Renal cortex interstitium (tissue), 11 donors: ENCODE results near the gene ZSCAN10. TPM values are rescaled to one million over a fixed set of nuclear protein-coding genes. Genes with fewer than 3 reads are reported as not detected.
"Not testable (repeated sequence)": the region's sequence is repeated elsewhere in the genome, so short reads cannot be mapped to it uniquely, and the experiment has no call there.

ENCODE experiments used
- DNase-seq, 11 donors: peaks; one replicate each; pipeline ENCODE4 v3.0.0-alpha.2; 2013; ENCODE audit warnings: low read depth in 9 of 11, low spot score in 4 of 11; ENCODE audit errors: extremely low read depth in 1 of 11
- polyA plus RNA-seq, 3 donors: library from polyadenylated mRNA; unstranded; fragments of 120-200 nt; gene quantifications; one replicate each; pipeline ENCODE4 v1.2.1, GENCODE V29; 2013; ENCODE audit not compliant: insufficient read length in 3 of 3

ZSCAN10 gene
- polyA plus RNA-seq, 3 donors, result 0.26 to 0.27 TPM; not detected in 1

DNA sequence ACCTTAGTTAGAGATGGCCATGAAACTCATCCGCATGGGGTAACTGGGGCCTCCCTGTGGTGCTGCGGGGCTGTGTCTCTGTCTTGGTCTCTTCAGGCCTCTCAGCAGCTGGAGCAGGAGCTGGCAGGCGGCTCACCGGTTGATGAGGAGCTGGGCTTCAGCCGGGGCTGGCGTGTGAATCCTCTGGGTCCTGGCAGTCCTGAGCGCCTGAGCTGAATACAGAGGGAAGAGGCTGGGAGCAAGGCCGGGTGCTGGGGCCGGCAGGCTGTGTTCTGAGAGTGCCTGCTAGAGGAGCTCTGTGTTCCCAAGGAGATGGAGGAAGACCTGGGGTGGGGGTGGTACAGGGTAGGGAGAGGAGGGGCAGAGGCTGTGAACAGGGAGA lies 43.4 kb downstream of the ZSCAN10 start:
- not testable (repeated sequence) for DNase-seq

DNA sequence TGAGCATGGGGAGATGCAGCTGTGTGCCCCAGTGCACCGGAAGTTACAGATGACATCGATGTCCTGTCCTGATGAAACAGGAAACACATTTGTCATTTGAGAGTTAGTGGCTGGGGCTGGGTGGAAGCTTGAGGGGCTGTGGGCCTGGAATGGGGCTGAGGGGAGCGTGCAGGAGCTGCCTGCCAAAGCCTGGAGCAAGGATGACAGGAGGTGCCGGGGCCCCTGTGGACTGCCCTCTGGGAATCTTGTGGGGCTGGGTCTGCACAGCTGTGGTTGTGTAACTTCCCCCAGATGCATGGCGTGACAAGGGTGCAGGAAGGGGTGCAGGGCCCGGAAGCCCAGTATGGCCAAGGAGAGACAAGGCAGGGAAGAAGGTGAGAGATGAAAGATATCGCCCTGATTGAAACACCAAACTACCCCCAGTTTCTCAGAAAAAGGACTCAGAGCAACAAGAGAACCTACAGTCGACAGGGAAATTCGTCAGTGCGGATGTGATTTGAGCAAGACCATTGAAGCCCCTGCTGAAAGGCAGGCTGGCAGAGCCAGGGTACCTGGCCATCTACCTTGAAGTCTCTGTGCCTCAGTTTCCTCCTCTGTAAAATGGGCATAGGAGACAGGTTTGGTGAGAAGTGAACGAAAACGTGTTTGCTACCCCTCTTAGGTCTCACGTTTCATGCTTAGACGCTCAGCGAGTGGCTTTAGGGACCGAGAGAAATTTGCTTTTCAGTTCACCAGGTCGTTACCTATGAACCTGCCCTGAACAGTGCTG lies 43.9 kb downstream of the ZSCAN10 start:
- DNase-seq, result no peak

DNA sequence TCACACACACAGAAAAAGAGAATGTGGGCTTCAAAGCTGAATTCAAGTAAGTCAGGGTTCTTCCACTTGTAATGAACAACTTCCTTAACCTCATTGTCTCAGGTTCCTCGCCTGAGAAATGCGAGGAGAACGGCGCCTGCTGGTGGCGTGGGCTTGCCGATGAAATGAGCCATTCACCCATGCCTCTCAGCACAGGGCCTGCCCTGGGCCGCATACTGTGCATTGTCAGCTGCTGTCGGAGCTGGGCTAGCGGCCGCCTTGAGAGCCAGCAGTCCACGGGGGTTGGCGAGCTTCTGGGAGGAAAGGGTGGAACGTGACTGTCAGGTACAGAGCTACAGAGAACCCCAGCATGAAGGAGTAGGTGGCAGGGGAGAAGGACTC lies 45.8 kb downstream of the ZSCAN10 start:
- not testable (repeated sequence) for DNase-seq

DNA sequence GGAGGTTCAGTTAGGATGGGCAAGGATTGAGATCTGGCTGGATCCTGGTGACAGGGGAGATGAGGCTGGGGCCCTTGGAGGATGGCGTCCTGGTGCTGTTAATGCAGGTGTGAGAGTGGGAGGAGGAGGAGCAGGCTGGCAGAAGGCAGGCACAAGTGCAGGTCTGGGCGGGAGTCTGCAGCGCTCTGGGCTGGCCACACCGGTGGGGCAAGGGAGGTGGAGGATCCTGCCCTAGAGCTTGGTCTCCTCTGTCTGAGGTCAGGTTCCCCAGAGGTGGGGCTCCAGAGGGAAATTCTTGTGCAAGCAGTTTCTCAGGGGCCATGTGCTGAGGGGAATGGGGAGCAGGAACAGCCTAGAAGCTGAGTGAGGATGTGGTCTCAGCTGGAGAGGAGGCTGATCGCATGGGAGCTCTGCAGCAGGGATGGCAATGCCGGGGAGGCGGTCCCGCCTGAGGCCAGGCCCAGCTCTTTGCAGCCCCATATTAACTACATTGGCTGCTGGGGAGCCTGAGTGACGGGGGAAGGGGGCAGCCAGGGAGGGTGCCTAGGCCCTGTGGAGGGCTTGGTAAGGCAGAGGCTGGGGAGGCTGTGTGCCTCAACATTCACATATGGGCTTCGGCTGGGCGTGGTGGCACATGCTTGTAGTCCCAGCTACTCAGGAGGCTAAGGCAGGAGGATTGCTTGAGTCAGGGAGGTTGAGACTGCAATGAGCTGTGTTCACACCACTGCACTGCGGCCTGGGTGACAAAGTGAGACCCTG lies 46.3 kb downstream of the ZSCAN10 start:
- not testable (repeated sequence) for DNase-seq

DNA sequence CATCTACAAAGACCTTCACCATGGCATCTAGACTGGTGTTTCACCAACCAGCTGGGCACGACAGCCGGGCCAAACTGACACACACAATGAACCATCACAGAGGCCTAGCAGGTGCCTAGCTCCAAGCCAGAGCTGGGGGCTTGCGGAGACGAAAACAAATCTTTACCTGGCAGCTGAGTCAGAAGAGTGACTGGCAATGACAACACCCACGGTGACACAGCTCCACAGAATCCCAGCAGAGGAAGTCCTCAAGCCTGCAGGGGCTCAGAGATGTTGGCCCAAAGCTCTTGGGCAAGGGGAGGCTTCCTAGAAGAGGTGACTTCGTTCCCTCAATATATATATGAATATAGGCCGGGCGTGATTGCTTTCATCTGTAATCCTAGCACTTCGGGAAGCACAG lies 47.6 kb downstream of the ZSCAN10 start:
- DNase-seq, result no peak

DNA sequence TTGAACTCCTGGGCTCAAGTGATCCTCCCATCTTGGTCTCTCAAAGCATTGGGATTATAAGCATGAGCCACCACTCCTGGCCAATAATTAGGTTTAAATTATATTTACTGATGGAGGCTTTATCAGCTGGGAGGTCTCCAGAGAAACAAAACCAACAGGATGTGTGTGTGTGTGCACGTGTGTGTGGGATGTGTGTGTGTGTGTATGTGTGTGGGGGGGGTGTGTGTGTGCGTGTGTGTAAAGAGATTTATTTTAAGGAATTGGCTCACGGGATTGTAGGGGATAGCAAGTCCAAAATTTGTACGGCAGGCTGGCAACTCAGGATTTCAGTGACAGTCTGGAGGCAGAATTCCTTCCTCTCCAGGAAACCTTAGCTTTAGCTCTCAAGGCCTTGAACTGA lies 48.1 kb downstream of the ZSCAN10 start:
- DNase-seq, result no peak

DNA sequence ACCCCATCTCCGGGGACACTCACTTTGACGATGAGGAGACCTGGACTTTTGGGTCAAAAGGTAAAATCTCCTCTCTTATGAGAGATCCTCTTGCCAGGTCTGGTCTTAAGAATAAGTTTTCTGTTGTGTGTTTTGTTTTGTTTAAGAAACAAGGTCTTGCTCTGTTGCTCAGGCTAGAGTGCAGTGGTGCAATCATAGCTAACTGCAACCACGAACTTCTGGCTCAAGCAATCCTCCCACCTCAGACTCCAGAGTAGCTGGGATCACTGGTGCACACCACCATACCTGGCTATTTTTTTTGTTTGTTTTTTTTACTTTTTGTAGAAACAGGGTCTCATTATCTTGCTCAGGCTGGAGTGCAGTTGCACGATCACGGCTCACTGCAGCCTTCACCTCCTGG lies 48.6 kb downstream of the ZSCAN10 start:
- DNase-seq, result no peak

DNA sequence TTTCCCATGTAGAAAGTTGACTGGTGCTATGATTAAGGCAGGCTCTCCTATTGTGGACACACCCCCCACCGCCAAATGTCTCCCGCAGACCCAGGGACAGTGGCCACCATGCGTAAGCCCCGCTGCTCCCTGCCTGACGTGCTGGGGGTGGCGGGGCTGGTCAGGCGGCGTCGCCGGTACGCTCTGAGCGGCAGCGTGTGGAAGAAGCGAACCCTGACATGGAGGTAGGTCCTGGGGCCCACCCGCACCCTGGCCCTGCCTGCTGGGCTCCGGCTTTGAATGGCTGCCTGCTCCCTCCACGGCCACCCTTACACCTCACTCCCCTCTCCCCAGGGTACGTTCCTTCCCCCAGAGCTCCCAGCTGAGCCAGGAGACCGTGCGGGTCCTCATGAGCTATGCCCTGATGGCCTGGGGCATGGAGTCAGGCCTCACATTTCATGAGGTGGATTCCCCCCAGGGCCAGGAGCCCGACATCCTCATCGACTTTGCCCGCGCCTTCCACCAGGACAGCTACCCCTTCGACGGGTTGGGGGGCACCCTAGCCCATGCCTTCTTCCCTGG lies 49.1 kb downstream of the ZSCAN10 start:
- DNase-seq, result no peak

DNA sequence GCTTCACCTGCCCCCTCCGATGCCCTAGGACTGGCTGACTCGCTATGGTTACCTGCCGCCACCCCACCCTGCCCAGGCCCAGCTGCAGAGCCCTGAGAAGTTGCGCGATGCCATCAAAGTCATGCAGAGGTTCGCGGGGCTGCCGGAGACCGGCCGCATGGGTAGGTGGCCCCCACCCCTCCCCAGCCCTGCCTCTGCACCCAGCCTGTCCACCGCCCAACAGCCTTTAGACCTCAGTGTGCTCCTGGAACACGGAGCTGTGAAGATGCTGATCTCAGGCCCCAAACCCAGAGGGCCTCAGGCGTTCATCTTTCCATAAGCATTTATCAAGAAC lies 51.7 kb downstream of the ZSCAN10 start:
- DNase-seq, result no peak

DNA sequence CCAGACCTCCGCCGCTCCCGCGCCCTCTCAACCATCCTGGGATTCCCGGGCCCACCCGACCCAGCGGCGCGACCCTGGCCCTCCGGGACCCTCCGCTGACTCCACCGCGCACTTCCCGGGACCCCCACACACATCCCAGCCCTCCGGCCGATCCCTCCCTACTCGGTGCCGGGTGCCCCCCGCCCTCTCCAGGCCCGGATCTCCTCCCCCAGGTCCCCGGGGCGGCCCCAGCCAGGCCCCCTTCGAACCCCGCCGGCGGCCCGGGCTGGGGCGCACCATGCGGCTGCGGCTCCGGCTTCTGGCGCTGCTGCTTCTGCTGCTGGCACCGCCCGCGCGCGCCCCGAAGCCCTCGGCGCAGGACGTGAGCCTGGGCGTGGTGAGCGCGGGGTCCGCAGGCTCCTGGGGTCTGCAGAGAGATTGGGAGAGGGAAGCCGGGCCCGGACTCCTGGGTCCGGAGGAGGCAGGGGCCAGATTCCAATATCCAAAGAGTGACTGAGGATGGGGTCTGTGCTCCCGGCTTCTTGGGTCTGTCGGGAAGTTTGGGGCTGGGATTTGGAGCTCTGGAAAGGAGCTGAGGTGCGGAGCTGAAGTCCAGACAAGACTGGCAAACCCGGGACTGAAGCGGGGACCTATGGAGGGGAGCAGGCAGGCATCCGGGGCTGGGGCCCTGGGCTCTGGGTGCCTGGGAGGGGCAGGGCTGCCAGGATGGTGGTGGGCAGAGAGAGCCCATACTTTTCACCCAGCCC lies 52.3 kb downstream of the ZSCAN10 start:
- no peak for DNase-seq

DNA sequence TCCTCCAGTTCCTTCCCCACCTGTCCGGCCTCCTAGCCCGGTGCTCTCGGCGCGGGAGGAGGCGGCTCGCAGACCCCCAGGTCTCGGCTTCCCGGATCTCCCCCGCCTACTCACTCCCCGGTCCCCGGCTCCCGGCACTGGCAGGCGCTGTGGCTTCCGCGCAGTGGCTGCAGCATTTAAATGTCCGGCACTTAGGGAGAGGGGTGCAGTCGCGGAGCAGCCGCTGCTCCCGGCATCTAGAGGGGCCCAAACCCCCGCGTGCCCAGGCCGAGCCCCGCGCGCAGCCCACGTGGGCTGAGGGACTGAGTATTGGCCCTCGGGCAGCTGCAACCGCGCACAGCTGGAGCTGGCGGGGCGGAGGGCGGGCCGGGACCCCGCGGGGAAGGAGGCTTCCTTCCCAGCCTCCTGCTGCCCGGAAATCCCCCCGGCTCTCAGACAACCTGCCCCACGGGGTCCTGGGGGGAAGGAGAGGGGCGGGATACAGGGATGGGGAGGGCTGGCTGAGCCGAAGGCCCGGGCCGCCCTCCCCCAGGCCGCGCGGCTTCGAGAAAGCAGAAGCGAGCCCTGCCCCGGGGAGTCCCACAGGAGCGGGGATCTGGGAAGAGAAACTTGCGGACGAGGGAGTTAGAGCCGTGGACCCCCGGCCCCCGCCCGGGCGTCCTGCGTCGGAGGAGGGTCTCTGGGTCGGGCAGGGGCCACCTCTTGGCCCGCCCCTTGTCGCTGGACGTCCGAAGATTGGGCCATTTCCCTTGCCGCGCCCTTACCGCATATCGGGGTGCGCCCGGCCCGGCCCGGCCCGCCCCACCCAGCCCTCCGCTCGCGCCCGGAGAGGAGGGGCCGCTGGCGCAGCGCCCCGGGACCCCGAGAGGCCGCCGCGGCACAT lies 53.1 kb downstream of the ZSCAN10 start, which contains the start of gene MMP25:
Gene MMP25 (plus strand): TSS at position 804 of the 883 bp plus-strand sequence. CDS start 357 bp downstream, outside the sequence.
- no peak for DNase-seq

DNA sequence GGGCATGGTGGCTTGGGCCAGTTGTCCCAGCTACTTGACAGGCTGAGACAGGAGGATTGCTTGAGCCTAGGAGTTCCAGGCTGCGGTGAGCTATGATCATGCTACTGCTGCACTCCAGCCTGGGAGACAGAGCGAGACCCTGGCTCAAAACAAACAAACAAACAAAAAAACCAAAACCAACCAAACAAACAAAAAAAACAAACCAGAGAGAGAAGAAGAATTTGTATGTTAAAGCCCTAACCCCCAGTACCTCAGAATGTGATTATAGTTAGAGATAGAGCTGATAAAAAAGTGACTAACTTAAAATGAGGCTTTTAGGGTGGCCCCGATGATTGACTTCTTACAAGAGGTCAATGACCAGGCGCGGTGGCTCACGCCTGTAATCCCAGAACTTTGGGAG lies 54.4 kb downstream of the ZSCAN10 start:
- DNase-seq, result no peak

DNA sequence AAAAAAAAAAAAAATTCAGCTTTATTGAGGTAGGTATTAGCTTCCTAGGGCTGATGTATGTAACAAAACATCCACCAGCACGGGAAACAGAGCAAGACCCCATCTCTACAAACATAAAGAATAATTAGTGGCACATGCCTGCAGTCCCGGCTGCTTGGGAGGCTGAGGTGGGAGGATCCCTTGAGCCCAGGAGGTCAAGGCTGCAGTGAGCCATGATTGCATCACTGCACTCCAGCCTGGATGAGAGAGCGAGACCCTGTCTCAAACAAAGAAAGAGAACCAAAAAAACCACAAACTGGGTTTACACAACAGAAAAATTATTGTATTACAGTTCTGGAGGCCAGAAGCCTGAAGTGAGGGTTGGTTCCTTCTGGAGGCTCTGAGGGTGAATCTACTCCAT lies 56.7 kb downstream of the ZSCAN10 start:
- no peak for DNase-seq

DNA sequence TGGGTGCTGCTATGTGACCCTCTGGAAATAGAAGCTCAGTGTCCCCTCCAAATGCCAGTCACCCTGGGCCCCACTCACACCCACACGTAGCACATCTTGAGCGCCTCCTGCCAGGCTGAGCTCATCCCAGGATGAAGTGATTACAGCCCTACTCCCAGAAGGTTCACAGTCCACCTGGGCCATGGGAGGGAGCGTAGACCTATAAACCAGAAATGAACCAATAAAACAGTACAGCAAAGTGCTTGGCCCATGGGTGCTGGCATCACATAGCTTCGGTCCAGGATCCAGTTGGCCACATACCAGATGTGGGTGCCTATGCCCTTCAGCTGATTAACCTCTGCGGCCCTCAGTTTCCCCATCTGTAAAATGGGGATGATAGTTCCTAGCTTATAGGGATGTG lies 60.2 kb downstream of the ZSCAN10 start:
- DNase-seq, result no peak

Other genes with a start within 250 kb of the ZSCAN10 start
- 10 to 100 TPM in 1 of 3 donors, 1 to 10 TPM in 2; 2.8 to 12.2 (median 7.7) TPM for gene PRSS22, start 241.1 kb downstream of the ZSCAN10 start, polyA plus RNA-seq
- 10 to 100 TPM; 15.5 to 30.4 (median 30.0) TPM for gene FLYWCH2, start 216.1 kb downstream of the ZSCAN10 start, polyA plus RNA-seq
- 10 to 100 TPM; 17.8 to 45.4 (median 31.1) TPM for gene FLYWCH1, start 187.4 kb downstream of the ZSCAN10 start, polyA plus RNA-seq
- gene KREMEN2, start 135.0 kb downstream of the ZSCAN10 start, polyA plus RNA-seq, result 1 to 10 TPM; 1.3 to 2.6 (median 2.0) TPM
- gene PAQR4, start 129.9 kb downstream of the ZSCAN10 start, polyA plus RNA-seq, result 10 to 100 TPM in 1 of 3 donors, 1 to 10 TPM in 2; 8.1 to 12.5 (median 8.3) TPM
- 10 to 100 TPM; 11.7 to 22.4 (median 18.8) TPM for gene PKMYT1, start 118.8 kb downstream of the ZSCAN10 start, polyA plus RNA-seq
- gene CLDN9, start 86.4 kb downstream of the ZSCAN10 start, polyA plus RNA-seq, result 1 to 10 TPM; 1.7 to 3.2 (median 2.5) TPM
- 10 to 100 TPM; 33.8 to 42.0 (median 34.4) TPM for gene CLDN6, start 81.1 kb downstream of the ZSCAN10 start, polyA plus RNA-seq
- 10 to 100 TPM in 2 of 3 donors, 1 to 10 TPM in 1; 6.7 to 17.6 (median 12.9) TPM for gene TNFRSF12A, start 78.9 kb downstream of the ZSCAN10 start, polyA plus RNA-seq
- 10 to 100 TPM; 59.0 to 77.2 (median 64.2) TPM for gene HCFC1R1, start 75.4 kb downstream of the ZSCAN10 start, polyA plus RNA-seq
- gene THOC6, start 75.3 kb downstream of the ZSCAN10 start, polyA plus RNA-seq, result 10 to 100 TPM; 28.2 to 35.9 (median 30.5) TPM
- 1 to 10 TPM; 1.0 to 2.5 (median 2.0) TPM for gene BICDL2, start 62.4 kb downstream of the ZSCAN10 start, polyA plus RNA-seq
- gene MMP25, start 52.7 kb downstream of the ZSCAN10 start, polyA plus RNA-seq, result 1 to 10 TPM; 1.4 to 2.9 (median 1.9) TPM
- 10 to 100 TPM; 26.8 to 38.3 (median 29.6) TPM for gene IL32, start 33.7 kb downstream of the ZSCAN10 start, polyA plus RNA-seq
- 10 to 100 TPM; 14.2 to 18.3 (median 18.0) TPM for gene ZNF205, start 13.3 kb upstream of the ZSCAN10 start, polyA plus RNA-seq
- 10 to 100 TPM in 2 of 3 donors, 1 to 10 TPM in 1; 8.6 to 17.5 (median 13.3) TPM for gene ZNF213, start 35.7 kb upstream of the ZSCAN10 start, polyA plus RNA-seq
- not detected for gene OR1F1, start 88.9 kb upstream of the ZSCAN10 start, polyA plus RNA-seq
- 10 to 100 TPM; 12.4 to 15.7 (median 14.9) TPM for gene ZNF200, start 135.9 kb upstream of the ZSCAN10 start, polyA plus RNA-seq
- under 1 TPM; 0.19 to 0.47 (median 0.24) TPM for gene MEFV, start 157.3 kb upstream of the ZSCAN10 start, polyA plus RNA-seq
- gene ZNF263, start 184.2 kb upstream of the ZSCAN10 start, polyA plus RNA-seq, result 10 to 100 TPM; 46.9 to 50.4 (median 49.5) TPM
- gene TIGD7, start 206.1 kb upstream of the ZSCAN10 start, polyA plus RNA-seq, result 10 to 100 TPM; 11.1 to 13.7 (median 13.5) TPM
- 10 to 100 TPM; 46.3 to 60.4 (median 59.3) TPM for gene ZNF75A, start 206.2 kb upstream of the ZSCAN10 start, polyA plus RNA-seq